Measurements from ENCODE around the gene GAN.
"Not testable (repeated sequence)": the region's sequence is repeated elsewhere in the genome, so short reads cannot be mapped to it uniquely, and the experiment has no call there.

The GAN gene

DNA sequence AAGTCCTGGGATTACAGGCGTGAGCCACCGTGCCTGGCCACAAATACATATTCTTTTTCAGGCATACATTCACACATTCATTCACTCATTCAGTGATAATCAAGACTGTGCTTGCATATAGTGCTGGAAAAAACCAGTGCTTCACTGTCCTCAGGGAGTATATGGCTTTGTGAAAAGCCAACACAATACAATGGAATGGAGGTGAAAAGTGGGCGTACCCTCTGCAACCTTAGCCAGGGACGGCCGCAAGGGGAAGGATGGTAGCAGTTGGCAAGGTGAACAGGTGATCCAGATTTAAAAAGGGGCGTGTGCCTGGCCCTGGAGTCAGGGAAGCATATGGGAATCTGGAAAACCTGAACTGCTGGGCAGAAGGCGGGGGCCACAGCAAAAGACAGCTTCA is 18.1 kb upstream of the GAN start:
- DNase-seq (ENCODE audit: low read depth in 3 of 3, low spot score in 1 of 3) = no peak

DNA sequence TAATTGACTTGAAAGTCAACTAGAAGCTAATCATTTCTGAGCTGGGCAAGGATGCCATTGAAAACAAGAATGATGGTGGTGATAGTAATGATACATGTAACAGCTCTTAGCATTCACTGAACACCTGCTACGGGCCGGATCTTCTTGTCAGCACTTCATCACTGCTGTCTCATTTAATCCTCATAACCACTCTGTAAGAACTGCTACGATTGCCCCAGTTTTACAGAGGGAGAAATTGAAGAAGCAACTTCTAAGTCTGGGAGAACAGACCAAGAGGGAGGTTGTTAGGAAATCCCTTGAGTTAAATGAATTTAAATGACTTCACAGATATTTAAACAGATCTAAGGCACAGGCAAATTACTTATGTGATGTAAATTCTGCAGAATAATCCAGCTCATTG is 7.0 kb upstream of the GAN start:
- no peak for DNase-seq (ENCODE audit: low read depth in 3 of 3, low spot score in 1 of 3)

- no peak for DNase-seq (ENCODE audit: low read depth in 3 of 3, low spot score in 1 of 3)
Measured at GRCh38 chr16:81310045-81310644, 4.6 kb upstream of the GAN start.

GRCh38 chr16:81311762-81312161 is 3.0 kb upstream of the GAN start:
- no peak for DNase-seq (ENCODE audit: low read depth in 3 of 3, low spot score in 1 of 3)

GRCh38 chr16:81313701-81314602 is 810 bp upstream of the GAN start:
- DNase-seq (ENCODE audit: low read depth in 3 of 3, low spot score in 1 of 3) = no peak

DNA sequence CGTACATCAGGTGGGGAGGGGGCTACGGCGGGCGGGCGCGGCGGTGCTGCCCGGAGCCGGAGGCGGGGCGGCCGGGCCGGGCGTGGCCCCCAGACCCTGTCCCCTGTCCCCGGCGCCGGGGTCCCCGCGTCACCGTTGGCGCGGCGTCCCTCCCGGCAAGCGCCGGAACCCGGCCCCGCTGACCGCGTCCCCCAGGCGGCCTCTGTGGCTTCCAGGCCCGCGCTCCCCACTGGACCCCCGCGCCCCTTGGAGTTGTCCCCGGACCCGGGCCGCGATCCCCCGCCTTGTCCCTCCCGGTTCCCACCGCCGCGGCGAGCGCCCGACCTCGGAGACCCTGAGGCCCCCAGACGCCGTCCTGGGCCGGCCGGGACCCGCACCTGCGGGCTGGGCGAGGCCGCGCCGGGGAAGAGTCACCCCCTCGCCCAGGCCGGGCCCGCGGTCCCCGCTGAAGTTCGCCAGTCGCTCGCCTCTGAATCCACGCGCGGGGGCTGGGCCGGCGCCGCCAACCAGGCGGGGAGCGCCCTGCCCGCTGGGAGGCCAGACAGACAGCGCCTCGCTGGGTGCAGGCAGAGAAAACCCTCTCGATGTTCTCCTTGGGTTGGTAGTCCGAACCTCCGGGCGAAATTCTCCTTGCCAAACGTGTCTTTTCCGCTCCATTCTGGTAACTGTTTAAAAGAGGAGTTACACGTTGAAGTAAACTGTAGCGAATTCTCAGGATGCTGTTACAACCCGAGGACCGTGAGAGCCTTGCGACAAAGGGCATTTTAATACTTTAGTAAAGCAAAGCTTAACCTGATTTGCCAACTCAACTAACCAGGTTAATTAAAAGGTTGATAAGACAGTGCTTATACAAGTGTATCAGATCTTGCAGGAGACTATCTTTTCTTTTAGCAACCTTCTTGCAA is 761 bp downstream of the GAN start:
- DNase-seq (ENCODE audit: low read depth in 3 of 3, low spot score in 1 of 3) = peak in 1 of 3 donors; percentile 17

DNA sequence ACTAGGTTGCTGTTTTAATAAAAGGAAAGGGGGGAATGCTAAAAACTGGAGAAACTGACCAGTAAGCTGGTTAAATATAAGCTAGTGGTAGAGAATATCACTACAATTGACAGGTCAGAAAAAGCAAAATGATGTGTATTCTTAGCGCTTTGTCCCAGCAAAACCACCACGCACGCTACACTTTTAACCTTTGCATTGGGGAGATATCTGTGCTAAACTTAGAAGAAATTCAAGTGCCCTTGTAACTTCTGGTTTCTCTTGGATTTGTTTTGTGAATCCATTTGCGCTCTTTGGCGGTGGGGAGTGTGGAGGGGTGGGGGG is 1.4 kb downstream of the GAN start:
- no peak for DNase-seq (ENCODE audit: low read depth in 3 of 3, low spot score in 1 of 3)

DNA sequence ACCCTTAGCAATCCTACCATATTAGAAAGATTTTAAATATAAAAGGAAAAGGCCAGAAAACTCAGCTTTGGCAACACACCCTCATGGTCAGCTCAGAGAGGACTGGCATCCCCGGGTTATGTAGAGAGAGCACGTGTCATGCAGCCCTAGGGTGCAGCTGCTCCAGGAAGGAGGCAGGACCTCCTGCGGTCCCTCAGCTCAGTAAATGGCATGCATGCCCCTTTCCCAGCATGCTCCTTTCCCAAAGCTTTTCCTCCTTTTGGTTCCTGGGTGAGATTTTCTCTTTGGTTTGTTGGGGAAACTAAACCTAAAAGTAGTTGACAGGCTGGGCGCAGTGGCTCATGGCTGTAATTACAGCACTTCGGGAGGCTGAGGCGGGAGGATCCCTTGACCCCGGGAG is 3.9 kb downstream of the GAN start:
- DNase-seq (ENCODE audit: low read depth in 3 of 3, low spot score in 1 of 3) = no peak

- DNase-seq (ENCODE audit: low read depth in 3 of 3, low spot score in 1 of 3) = no peak
Measured at GRCh38 chr16:81319221-81319912, 4.6 kb downstream of the GAN start.

DNA sequence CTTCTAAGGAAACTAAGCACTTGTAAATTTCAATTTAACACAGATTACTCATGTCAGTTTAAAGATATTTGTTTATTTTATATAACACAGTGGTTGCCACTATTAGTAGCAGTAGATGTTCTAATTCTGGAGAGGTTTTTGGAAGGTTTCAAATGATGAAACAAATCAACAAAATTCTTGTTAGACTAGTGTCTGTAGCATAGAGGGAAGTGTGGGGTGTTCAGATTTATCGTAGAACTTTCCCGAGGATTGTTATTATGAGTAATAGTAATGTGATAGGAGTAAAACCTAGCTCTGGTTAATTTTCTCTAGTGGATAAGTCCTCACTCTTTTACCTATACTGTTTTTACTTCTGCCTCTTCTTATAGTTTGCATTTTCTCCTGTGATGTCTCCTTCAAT is 6.3 kb downstream of the GAN start:
- DNase-seq (ENCODE audit: low read depth in 3 of 3, low spot score in 1 of 3) = no peak

- DNase-seq (ENCODE audit: low read depth in 3 of 3, low spot score in 1 of 3) = no peak
Measured at GRCh38 chr16:81321536-81321935, 6.8 kb downstream of the GAN start.

GRCh38 chr16:81324808-81325207 is 10.0 kb downstream of the GAN start:
- DNase-seq (ENCODE audit: low read depth in 3 of 3, low spot score in 1 of 3) = no peak

GRCh38 chr16:81327011-81327410 is 12.2 kb downstream of the GAN start:
- no peak for DNase-seq (ENCODE audit: low read depth in 3 of 3, low spot score in 1 of 3)

DNA sequence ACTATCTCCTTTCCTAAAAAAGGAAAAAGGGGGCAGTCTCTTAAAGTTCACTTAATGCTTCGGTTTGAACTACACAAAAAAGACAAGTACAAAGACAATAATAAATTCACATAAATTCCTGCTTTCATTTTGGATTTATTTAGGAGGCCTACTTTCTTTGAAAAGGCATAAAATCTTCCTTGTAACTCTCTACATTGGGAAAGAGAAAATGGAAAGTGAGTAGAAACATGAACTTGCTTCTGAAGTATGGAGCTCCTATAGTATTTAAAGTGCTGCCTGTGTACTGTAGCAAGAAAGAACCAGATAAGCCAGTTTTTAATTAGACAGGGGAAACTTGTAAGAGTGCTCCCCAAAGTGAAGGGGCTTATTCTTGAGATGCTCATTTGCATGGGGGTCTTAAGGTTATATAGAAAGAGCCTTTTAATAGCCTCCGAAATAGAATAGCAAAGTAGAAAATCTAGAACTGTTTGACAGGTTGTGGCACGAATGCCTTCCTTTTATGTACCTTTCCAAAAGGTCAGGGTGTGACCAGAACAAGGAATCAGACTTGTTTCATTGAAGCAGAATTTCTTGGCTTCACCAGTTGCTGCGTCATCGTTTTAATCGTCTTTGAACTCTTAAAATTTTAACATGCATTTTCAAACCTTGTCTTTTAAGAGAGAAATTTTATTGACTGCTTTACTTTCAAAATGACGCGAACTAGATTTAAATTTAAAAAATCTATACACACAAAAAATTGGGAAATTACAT is 12.9 kb downstream of the GAN start:
- no peak for DNase-seq (ENCODE audit: low read depth in 3 of 3, low spot score in 1 of 3)

- DNase-seq (ENCODE audit: low read depth in 3 of 3, low spot score in 1 of 3) = no peak
Measured at GRCh38 chr16:81329947-81330346, 15.2 kb downstream of the GAN start.

- no peak for DNase-seq (ENCODE audit: low read depth in 3 of 3, low spot score in 1 of 3)
Measured at GRCh38 chr16:81333356-81333755, 18.6 kb downstream of the GAN start.

GRCh38 chr16:81335669-81336068 is 20.9 kb downstream of the GAN start:
- DNase-seq (ENCODE audit: low read depth in 3 of 3, low spot score in 1 of 3) = no peak

GRCh38 chr16:81337097-81337496 is 22.3 kb downstream of the GAN start:
- DNase-seq (ENCODE audit: low read depth in 3 of 3, low spot score in 1 of 3) = no peak

GRCh38 chr16:81345172-81345571 is 30.4 kb downstream of the GAN start:
- not testable (repeated sequence) for DNase-seq (ENCODE audit: low read depth in 3 of 3, low spot score in 1 of 3)

DNA sequence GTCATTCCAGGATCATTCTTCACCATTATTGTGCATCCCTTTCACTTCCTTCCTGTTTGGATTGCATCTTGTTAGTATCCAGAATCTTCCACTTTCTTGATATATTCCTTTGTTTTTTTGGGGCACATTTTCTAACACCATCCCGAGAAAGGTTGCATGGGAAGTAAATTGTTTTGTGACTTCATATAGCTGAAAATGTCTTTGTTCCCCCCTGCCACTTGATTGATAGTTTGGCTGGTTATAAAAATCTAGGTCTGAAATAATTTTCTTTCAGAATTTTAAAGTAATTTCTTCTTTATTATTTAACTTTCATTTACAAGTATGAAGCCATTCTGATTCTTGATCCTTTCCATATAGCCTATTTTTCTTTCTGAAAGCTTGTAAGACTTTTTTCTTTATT is 32.7 kb downstream of the GAN start:
- no peak for DNase-seq (ENCODE audit: low read depth in 3 of 3, low spot score in 1 of 3)
